MCF 10A (cell line): Measurements from ENCODE around the gene MAPT. TPM values are rescaled to one million over a fixed set of nuclear protein-coding genes. Genes with fewer than 3 reads are reported as not detected.

Source experiments
- BruUV-seq: library from RNA; stranded (reverse); fragments of 400-500 nt; replicated peaks from 2 replicates; lab custom pipeline; 2021; lab: Mats Ljungman, UMichigan
- CTCF ChIA-PET: fragments of 300-600 bp; sonication (Branson Sonifier 250); formaldehyde crosslinking; extraction: SDS; loops from one replicate; lab custom pipeline; 2021; ENCODE audit warnings: antibody characterized with exemption, inconsistent platforms; lab: Yijun Ruan, JAX
- POLR2A ChIA-PET: fragments of 300-600, 350-650 bp; sonication (Branson Sonifier 250); formaldehyde crosslinking; extraction: SDS; loops from one replicate; lab custom pipeline; 2020; ENCODE audit warnings: antibody characterized with exemption, inconsistent platforms; lab: Yijun Ruan, JAX
- DNase-seq: peaks from one replicate; pipeline ENCODE4 v3.0.0-alpha.2; 2018; ENCODE audit not compliant: unreplicated experiment
- H3K27ac Mint-ChIP-seq: one replicate; pipeline ENCODE4 v1.8.0; 2022; ENCODE audit warnings: mild to moderate bottlenecking, low read depth, mixed read lengths; ENCODE audit not compliant: unreplicated experiment
- H3K27me3 Mint-ChIP-seq: one replicate; pipeline ENCODE4 v1.8.0; 2022; ENCODE audit warnings: mixed read lengths; ENCODE audit not compliant: insufficient read depth, unreplicated experiment
- H3K36me3 Mint-ChIP-seq: one replicate; pipeline ENCODE4 v1.8.0; 2022; ENCODE audit warnings: mild to moderate bottlenecking, moderate library complexity, mixed read lengths; ENCODE audit not compliant: insufficient read depth, unreplicated experiment
- H3K4me1 Mint-ChIP-seq: one replicate; pipeline ENCODE4 v1.8.0; 2022; ENCODE audit warnings: mixed read lengths; ENCODE audit not compliant: insufficient read depth, unreplicated experiment
- H3K4me3 Mint-ChIP-seq: one replicate; pipeline ENCODE4 v1.8.0; 2022; ENCODE audit warnings: mild to moderate bottlenecking, moderate library complexity, mixed read lengths; ENCODE audit not compliant: unreplicated experiment
- H3K9me3 Mint-ChIP-seq: one replicate; pipeline ENCODE4 v1.8.0; 2022; ENCODE audit warnings: mixed read lengths; ENCODE audit not compliant: unreplicated experiment
- intact Hi-C: fragments of 100-400 bp; cut with micrococcal nuclease; formaldehyde crosslinking; loops from 2 replicates; pipeline ENCODE4 v1.14.1; 2022
- total RNA-seq: library from RNA; stranded (reverse); gene quantifications from 2 replicates; pipeline ENCODE4 v1.2.3, GENCODE V29; 2022
- TF ChIP-seq, protein P1 (sequence below): fragments of 200-600 bp; IDR thresholded peaks from one replicate; pipeline ENCODE4 v1.8.0; 2022; ENCODE audit warnings: antibody characterized with exemption, mild to moderate bottlenecking; ENCODE audit not compliant: unreplicated experiment

MAPT gene
- total RNA-seq, 1 experiment from 2014 or later, result 0.42 TPM

DNA sequence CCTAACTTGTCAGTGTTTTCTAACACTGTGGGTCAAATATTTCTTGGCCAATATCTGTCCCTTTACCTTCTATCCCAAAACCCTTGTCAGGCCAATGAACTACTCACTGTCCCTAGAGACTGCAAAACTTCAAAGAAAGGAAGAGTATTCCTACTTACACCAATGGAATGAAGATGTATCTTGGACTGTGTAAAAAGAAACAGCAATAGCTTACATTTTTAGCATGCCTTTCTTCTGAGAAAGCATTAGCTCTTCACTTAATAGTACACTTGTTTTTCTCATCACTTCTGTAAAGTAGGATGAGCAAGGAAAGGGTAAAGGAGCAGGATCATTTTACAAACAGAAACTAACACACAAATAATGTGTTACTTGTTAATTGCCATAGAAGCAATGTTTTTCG lies 178.6 kb downstream of the MAPT start:
- Mint-ChIP-seq H3K36me3 (peaks cover 22% of the 10 kb centered on the region), H3K4me3 (no peak overlapping the region), H3K27me3 (no peaks in the 10 kb centered on the region), H3K27ac (no peak overlapping the region), H3K9me3 (no peaks in the 10 kb centered on the region), H3K4me1 (peaks cover 14% of the 10 kb centered on the region)
- DNase-seq, result no peak
- POLR2A ChIA-PET, result interaction anchor here (0.9 to 1.4 kb wide), 3 partner anchors 8 to 14 kb away, joined by 3 to 4 read pairs (median 3); no protein-coding TSS in a partner anchor
- BruUV-seq, result no TSS peak
- TF ChIP-seq, protein P1, sequence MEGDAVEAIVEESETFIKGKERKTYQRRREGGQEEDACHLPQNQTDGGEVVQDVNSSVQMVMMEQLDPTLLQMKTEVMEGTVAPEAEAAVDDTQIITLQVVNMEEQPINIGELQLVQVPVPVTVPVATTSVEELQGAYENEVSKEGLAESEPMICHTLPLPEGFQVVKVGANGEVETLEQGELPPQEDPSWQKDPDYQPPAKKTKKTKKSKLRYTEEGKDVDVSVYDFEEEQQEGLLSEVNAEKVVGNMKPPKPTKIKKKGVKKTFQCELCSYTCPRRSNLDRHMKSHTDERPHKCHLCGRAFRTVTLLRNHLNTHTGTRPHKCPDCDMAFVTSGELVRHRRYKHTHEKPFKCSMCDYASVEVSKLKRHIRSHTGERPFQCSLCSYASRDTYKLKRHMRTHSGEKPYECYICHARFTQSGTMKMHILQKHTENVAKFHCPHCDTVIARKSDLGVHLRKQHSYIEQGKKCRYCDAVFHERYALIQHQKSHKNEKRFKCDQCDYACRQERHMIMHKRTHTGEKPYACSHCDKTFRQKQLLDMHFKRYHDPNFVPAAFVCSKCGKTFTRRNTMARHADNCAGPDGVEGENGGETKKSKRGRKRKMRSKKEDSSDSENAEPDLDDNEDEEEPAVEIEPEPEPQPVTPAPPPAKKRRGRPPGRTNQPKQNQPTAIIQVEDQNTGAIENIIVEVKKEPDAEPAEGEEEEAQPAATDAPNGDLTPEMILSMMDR, result no peak
- CTCF ChIA-PET, result no interaction called here
- intact Hi-C loops, result no loop called here

DNA sequence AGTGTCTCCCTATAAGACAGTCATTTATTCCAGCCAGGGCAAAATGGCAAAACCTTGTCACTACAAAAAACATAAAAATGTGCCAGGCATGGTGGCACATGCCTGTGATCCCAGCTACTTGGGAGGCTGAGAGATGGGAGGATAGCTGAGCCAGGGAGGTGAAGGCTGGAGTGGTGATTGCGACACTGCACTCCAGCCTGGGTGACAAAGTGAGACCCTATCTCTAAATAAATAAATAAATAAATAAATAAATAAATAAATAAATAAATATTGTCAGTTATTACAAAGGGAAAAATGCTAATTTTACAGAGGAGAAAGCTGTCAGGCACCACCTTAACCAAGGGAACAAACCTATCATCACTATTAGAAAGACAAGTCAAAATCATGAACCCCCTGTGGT lies 180.2 kb downstream of the MAPT start:
- no TSS peak for BruUV-seq
- Mint-ChIP-seq H3K9me3 (no peaks in the 10 kb centered on the region), H3K36me3 (peaks cover 34% of the 10 kb centered on the region), H3K4me1 (peaks cover 15% of the 10 kb centered on the region), H3K4me3 (no peak overlapping the region), H3K27me3 (no peaks in the 10 kb centered on the region), H3K27ac (no peak overlapping the region)
- ChIA-PET POLR2A (interaction anchor here (0.5 to 1.2 kb wide), 5 partner anchors 11 to 106 kb away, joined by 3 read pairs; no protein-coding TSS in a partner anchor), CTCF (no interaction called here)
- no peak for DNase-seq
- intact Hi-C loops, result no loop called here
- TF ChIP-seq, protein P1, result no peak

Other genes starting within 250 kb of the MAPT start
- not detected in 2 replicates for gene CRHR1, start 110.2 kb upstream of the MAPT start, total RNA-seq
- gene SPPL2C, start 49.7 kb upstream of the MAPT start, total RNA-seq, result not detected in 2 replicates
- not detected in 2 replicates for gene STH, start 104.7 kb downstream of the MAPT start, total RNA-seq